Measurements from ENCODE around the gene NCLN.

GRCh38 chr19:3194106-3195087 is 8.7 kb downstream of the NCLN start:
- TF ChIP-seq POLR2A (IDR thresholded peaks at IDR 0.05), result no peak
- TF ChIP-seq, protein P1, sequence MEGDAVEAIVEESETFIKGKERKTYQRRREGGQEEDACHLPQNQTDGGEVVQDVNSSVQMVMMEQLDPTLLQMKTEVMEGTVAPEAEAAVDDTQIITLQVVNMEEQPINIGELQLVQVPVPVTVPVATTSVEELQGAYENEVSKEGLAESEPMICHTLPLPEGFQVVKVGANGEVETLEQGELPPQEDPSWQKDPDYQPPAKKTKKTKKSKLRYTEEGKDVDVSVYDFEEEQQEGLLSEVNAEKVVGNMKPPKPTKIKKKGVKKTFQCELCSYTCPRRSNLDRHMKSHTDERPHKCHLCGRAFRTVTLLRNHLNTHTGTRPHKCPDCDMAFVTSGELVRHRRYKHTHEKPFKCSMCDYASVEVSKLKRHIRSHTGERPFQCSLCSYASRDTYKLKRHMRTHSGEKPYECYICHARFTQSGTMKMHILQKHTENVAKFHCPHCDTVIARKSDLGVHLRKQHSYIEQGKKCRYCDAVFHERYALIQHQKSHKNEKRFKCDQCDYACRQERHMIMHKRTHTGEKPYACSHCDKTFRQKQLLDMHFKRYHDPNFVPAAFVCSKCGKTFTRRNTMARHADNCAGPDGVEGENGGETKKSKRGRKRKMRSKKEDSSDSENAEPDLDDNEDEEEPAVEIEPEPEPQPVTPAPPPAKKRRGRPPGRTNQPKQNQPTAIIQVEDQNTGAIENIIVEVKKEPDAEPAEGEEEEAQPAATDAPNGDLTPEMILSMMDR (IDR thresholded peaks at IDR 0.05), result no peak
